GM12872 (cell line): ENCODE results near the gene IFNE.

Experiments
- TF ChIP-seq, protein P1 (sequence below): IDR thresholded peaks from 3 replicates; pipeline ENCODE4 v1.5.1; 2011; ENCODE audit warnings: low read depth, mild to moderate bottlenecking, low read length, moderate library complexity; ENCODE audit not compliant: insufficient read depth

Gene IFNE

DNA sequence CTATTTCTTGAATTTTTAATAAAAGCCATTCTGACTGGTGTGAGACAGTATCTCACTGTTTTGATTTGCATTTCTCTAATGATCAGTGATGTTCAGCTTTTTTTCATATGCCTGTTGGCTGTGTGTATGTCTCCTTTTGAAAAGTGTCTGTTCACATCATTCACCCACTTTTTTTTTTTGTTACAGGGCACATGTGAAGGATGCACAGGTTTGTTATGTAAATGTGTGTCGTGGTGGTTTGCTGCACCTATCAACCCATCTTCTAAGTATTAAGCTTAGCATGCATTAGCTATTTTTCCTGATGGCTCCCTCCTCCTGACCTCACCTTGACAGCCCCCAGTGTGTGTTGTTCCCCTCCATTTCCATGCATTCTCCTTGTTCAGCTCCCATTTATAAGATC is 39.3 kb upstream of the IFNE start:
- TF ChIP-seq, protein P1, sequence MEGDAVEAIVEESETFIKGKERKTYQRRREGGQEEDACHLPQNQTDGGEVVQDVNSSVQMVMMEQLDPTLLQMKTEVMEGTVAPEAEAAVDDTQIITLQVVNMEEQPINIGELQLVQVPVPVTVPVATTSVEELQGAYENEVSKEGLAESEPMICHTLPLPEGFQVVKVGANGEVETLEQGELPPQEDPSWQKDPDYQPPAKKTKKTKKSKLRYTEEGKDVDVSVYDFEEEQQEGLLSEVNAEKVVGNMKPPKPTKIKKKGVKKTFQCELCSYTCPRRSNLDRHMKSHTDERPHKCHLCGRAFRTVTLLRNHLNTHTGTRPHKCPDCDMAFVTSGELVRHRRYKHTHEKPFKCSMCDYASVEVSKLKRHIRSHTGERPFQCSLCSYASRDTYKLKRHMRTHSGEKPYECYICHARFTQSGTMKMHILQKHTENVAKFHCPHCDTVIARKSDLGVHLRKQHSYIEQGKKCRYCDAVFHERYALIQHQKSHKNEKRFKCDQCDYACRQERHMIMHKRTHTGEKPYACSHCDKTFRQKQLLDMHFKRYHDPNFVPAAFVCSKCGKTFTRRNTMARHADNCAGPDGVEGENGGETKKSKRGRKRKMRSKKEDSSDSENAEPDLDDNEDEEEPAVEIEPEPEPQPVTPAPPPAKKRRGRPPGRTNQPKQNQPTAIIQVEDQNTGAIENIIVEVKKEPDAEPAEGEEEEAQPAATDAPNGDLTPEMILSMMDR: no peak

DNA sequence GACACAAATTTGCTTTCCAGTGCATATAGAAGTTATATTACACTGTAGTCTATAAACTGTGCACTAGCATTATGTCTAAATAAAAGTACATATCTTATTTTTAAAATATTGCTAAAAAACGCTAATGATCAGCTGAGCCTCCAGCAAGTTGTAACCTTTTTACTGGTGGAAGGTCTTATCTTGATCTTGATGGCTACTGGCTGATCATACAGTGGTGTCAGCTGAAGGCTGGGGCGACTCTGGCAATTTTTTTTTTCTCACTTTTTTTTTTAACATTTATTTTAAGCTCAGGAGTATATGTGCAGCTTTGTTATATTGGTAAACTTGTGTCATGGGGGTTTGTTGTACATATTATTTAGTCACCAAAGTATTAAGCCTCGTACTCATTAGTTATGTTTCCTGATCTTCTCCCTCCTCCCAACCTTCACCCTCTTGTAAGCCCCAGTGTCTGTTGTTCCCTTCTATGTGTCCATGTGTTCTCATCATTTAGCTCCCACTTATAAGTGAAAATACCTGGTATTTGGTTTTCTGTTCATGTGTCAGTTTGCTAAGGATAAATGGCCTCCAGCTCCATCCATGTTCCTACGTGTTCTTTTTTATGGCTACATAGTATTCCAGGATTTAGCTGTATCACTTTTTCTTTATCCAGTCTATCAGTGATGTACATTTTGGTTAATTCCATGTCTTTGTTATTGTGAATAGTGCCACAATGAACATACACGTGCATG is 38.6 kb upstream of the IFNE start:
- TF ChIP-seq, protein P1: no peak

DNA sequence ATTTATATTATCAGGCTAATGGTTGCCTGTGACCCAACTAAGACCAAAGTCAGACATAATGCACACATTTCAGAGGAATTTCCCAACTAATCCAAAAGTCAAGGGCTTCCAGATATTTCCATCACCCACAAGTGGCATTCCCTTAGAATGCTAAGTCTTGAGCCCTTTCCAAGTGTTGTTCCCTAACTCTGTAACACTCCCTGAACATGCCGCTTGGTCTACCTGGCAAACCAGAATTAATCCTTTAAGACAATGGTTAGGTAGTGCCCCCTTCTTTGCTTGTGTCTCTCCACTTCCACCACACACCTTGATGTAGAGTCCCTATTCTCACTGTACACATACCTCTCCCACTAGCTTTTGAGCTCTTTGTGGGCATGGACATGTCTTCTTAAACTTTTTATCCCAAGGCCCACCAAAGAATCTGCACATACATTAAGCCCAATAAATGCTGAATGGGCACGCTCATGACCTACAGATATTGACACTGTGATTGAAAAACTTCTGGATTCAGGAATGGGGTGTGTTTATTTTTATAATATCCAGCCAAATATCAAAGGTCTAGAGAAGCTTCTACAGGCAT is 37.8 kb upstream of the IFNE start:
- TF ChIP-seq, protein P1: no peak

DNA sequence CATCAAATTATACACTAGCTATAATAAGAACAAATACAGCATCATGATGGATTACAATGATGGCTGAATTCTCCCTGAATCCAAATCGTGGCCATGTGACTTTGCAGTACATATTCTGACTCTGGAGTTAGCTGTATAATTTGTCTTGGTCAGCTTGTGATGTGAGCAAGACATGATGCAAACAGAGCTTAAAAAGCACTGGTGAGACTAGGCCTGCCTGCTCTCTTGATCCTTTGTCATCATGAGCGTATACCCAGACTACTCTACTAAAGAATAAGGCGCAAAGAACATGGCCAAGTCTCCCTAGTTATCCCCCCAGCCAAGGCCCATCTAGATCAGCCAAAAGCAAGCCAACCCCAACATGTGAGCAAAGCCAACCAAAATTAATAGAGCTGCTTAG is 34.7 kb upstream of the IFNE start:
- TF ChIP-seq, protein P1: no peak

DNA sequence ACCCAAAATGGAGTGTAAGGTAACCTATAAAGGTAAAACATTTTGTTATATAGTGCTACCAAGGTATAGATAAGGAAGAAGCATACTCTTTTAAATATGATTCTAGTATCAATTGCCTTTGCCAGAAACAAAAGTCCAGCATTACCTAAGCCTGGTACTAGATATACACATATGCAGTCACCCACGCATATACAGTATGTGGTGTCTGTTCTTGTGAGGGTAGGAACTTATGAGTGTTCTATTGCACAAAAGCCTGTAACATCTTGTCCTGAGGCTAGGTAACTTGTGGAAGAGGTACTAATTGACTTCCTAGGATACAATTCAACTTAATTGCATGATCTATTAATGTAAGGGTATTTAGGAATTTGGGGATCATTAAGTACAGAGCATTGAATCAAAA is 31.3 kb upstream of the IFNE start:
- TF ChIP-seq, protein P1: no peak

DNA sequence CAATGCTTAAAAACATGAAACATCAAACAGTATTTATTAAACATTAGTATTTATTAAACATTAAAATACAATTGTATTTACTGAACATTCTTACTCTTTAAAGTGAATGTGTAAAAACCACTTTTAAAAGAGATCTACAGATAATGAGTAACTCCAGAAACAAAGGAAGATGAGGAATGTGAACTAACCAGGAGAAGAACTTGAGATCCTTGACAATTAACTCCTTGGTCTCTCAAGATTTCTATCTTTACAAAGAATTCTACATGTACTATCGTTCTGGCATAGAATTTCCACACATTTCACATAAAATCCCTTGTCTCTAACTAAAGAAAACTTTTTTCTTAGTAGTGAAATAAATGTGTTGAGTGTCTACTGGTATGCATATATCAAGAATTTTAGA is 28.7 kb upstream of the IFNE start:
- TF ChIP-seq, protein P1: no peak

DNA sequence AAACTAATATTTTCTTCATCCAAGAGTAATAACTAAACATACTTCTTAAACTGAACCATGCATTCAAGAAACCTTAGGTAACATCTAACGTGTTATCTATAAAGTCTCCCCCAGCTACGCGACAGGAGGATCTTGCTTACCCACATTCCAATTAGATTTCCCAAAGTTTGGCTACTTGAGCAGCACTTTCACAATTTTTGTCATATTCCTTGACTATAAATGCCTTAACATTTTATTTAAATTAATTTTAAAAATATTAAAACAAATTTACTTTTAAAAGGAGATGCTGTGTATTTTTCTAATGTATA is 25.3 kb upstream of the IFNE start:
- TF ChIP-seq, protein P1: no peak
